Measurements from ENCODE around the gene TMEM52.

TMEM52 gene

DNA sequence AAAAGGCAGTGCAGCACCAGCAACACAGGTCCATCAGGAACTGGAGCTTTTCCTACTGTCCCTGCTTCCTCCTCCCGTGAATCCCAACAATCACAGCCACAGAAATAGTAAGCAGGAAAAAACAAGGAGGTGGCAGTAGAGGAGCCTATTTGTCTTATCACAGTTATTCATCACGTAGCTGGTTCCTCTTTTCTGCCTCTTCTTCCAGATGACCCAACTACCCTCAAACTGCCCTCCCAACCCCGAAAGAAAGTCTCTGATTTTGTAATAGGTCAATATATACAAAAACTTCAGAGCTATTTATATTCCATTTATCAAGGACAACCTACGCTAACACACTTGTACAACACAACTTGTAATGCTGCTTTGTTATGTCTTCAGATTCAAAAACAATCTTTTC lies 49.6 kb downstream of the TMEM52 start:
- no peak for DNase-seq (ENCODE audit: low spot score)
